Pulmonary artery endothelial cell (primary cell): ENCODE measurements around the gene DLK2. TPM values are rescaled to one million over a fixed set of nuclear protein-coding genes. Genes with fewer than 3 reads are reported as not detected.
A peak's percentile ranks its signal among the peaks of the same experiment; 100 is the strongest.

Source experiments
- DNase-seq: peaks from one replicate; pipeline ENCODE4 v3.0.0-alpha.2; 2011; ENCODE audit warnings: low read depth, low spot score
- total RNA-seq: library from RNA; depleted of rRNA; stranded (reverse); fragments of >200 nt; gene quantifications from 2 replicates; pipeline ENCODE4 v1.2.3, GENCODE V29; 2014

DLK2 gene
- total RNA-seq, 1 donor from 2014 or later: 0.13 TPM

DNA sequence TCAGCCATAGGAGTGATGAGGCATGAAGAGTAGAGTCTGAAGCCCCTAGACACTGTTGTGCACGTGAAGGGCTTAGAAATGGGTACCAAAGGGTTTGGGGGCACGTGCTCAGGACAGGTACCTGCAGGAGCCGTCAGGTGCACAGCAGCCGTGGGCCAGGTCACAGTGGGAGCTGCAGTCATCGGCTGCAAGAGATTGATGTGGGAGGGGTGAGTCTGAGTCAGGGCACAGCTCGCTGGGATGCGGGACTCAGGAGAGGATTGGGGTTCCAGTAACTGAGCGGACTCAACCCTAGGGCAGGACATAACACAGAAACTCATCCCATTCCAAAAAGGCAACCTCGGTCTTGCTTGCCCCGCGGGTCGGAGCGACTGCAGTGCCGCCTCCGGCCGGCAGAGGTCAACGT, 1.1 kb downstream of the DLK2 start:
- DNase-seq: no peak

DNA sequence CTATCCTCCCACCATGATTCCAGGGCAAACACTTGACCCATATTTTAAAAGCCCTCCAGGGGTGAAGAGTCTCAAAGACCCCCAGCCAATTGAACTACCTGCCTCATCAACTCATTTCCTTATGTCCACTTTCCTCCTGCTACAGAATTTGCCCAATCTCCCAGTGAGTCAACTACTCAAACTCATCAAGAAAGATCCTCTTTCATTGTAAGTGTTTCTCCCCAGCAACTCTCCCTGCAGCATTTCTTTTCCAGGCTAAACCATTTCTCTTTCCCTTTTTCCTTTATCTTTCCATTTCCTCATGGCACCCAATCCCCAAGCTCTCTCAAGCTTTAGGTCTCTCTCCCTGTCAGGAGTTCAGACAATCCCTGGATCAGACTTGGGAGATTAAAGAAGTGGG, 1.5 kb downstream of the DLK2 start:
- DNase-seq: no peak

DNA sequence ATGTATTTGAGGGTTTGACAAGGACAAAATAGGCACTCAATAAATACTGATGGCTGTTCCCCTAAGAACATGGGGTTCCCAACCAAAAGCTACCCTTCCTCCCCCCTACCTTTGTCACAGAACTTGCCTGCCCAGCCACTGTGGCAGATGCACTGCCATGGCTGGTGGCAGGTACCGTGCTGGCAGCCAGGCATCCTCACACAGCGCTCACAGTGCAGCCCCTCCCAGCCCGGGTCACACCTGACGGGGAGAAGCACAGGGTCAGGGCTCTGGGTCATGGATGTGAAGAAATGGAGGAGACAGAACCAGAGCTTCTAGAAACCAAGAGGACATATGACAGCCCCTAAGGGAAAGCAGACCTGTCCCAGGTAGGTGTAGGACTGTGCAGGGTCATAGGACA, 2.5 kb downstream of the DLK2 start:
- no peak for DNase-seq

DNA sequence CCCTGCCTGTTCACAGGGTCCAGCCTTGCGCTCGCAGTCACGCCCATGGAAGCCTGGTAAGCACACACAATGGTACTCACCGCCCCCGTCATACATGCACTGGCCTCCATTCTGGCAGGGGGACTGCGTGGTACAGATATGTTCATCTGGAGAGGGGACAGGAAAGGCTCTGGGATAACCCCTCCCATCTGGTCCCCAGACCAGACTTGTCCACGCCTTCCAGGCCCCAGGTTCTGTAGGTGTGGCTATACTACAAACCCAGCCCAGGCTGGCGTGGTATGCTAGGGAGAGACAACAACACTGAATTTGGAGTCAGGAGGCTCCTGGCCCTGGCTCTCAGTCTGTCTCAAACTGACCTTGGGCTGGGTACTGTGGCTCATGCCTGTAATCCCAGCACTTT, 3.4 kb downstream of the DLK2 start:
- no peak for DNase-seq

DNA sequence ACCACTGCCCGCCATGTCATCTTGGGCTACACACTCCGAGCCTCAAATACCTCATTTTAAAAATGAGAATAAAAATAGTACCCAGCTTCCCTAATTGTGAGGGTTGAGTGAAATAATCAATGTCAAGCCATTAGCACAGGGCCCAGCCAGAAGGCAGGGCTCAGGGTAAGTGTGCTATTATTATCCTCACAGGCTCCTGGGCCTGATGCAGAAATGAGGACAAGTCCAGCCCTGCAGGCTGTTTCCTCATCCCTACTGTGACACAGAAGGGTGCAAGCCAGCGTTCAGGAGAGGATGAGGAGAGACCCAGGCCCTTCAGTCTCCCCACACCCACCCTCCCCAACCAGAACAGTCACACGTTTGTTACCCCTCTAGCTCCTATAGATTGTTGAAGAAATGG, 4.0 kb downstream of the DLK2 start:
- DNase-seq: no peak

DNA sequence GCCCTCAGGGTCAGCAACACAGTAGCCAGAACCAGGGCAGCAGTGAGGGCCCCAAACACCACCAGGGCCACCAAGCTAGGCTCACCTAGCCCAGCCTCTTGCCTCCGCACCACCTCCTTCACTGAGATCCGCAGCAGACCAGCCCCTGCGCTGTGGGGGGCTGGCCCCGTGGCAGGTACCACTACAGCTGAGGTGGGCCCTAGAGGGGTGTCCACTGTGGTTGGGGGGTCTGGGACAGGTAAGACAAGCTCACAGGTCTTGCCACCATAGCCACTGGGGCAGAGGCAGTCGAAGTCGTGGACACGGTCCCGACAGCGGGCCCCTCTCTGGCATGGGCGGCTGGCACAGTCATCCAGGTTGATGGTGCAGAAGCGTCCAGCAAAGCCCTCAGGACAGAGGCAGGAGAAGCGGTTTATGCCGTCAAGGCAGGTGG, 4.6 kb downstream of the DLK2 start:
- DNase-seq: no peak

DNA sequence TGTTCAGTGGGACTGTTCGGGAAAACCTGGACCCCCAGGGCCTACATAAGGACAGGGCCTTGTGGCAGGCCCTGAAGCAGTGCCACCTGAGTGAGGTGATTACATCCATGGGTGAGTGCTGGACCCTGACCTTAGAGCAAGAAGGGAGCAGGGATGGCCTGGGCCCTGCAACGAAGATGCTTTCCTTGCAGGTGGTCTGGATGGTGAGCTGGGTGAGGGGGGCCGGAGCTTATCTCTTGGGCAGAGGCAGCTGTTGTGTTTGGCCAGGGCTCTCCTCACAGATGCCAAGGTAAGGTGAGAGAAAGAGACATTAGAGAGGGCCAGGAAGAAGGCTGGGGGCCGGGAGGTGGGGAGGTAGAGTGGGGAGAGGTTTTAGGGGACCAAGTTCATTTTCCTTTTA, 6.4 kb downstream of the DLK2 start:
- no peak for DNase-seq

DNA sequence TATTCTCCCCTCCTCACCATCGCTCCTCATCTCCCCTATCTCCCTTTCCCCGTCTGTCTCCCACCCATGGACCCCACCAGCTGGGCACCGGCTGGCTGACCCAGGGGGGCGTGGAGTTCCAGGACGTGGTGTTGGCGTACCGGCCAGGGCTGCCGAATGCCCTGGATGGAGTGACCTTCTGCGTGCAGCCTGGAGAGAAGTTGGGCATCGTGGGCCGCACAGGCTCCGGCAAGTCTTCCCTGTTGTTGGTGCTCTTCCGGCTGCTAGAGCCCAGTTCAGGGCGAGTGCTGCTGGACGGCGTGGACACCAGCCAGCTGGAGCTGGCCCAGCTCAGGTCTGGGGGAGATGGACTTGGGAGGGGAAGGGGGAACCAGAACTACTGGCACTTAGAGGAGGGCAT, 7.7 kb downstream of the DLK2 start:
- DNase-seq: no peak

DNA sequence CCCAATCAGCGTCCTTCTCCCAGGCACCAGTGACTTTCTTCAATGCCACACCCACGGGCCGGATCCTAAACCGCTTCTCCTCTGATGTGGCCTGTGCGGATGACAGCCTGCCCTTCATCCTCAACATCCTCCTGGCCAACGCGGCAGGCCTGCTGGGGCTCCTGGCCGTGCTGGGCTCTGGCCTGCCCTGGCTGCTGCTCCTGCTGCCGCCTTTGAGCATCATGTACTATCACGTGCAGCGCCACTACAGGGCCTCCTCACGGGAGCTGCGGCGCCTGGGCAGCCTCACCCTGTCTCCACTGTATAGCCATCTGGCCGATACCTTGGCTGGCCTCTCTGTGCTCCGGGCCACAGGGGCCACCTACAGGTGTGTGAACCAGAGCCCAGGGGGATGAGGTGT, 9.8 kb downstream of the DLK2 start:
- no peak for DNase-seq

DNA sequence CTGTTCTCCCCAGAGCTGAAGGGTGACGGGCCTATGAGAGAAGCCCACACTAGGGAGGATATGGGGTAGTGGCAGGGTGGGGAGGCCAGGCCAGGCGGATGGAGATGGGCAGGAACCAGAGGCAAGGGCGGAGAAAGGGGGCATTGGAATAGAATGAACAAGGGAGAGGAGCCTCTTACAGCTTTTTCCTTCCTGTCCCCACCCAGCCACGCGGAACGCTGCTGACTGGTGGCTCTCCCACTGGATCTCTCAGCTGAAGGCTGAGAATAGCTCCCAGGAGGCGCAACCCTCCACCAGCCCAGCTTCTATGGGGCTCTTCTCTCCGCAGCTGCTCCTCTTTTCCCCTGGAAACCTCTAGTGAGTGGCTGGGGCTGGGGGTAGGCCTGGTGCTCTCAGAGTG, 10.8 kb downstream of the DLK2 start:
- DNase-seq: no peak

DNA sequence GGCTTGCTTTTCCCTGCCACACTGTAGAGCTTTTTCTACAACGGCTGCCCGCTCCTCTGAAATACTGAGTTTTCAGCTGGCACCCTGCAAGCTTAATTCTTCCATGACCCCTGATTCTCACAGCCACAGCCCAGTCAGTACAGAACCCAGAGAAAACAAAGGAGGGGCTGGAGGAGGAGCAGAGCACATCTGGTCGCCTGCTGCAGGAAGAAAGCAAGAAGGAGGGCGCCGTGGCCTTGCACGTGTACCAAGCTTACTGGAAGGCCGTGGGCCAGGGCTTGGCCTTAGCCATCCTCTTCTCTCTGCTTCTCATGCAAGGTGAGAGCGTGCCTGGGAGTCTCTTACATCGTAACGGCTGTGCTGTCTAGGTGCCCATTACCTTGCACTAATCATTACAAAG, 11.3 kb downstream of the DLK2 start:
- DNase-seq: no peak

DNA sequence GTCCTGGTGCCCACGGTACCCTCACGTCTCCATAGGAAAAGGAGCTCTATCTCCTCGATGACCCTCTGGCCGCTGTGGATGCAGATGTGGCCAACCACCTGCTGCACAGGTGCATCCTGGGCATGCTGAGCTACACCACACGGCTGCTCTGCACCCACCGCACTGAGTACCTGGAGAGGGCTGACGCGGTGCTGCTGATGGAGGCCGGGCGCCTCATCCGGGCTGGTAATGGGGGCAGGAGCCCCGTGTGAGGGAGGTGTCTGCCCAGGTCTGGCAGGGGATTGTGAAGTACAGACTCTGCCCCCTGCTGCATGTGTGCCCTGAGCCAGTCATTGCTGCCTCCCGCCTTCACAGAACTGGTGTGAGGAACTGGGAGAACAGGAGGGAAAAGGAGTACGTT, 12.4 kb downstream of the DLK2 start:
- DNase-seq: no peak

DNA sequence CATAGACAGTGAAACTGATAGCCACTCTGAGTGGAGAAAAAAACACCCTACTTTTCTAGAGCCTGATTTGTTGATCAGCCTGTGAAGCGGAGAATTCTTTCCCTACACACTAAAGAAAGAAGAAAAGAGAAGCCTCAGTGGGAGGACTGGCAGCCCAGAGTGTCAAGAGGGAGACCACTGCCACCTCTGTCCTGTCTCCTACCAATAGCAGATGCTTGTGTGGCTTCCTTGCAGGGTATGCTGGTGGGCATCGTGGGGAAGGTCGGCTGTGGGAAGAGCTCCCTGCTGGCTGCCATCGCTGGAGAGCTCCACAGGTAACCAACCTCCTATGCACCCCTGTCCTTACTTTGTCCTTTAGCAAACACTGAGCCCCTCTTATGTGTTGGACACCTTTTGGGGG, 17.6 kb downstream of the DLK2 start:
- DNase-seq: no peak

DNA sequence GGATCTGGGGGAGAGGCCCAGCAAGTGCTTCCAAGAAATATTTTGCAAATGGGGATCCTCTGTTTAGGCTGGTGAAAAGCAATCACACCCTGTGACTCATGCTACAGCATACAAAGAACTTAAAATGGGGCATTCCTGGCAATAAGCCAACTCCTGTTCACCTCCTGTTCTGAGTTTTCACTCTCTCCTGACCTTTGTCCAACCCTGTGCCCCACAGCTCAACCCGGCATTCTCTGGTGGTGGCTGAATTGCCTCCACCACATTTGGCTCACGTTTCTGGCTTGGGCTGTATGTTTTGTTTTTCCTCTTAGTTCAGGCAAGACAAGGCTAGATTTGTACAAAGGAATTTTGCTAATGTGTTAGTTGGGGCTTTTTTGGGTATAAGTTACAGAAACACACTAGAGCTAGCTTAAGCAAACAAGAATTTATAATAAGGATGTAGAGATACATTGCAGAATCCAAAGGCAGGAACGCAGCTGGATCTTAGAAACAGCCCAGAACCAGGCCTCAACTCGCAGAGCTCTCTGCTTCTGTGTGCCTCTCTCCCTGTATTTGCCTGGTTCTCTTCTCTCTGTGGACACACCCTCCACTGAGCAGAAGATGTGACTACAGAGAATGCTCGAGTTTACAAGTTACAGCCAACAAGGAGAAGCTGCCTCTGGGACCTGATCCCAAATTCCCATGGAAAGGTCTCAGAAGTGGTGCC, 18.6 kb downstream of the DLK2 start:
- DNase-seq: peak; percentile 37

DNA sequence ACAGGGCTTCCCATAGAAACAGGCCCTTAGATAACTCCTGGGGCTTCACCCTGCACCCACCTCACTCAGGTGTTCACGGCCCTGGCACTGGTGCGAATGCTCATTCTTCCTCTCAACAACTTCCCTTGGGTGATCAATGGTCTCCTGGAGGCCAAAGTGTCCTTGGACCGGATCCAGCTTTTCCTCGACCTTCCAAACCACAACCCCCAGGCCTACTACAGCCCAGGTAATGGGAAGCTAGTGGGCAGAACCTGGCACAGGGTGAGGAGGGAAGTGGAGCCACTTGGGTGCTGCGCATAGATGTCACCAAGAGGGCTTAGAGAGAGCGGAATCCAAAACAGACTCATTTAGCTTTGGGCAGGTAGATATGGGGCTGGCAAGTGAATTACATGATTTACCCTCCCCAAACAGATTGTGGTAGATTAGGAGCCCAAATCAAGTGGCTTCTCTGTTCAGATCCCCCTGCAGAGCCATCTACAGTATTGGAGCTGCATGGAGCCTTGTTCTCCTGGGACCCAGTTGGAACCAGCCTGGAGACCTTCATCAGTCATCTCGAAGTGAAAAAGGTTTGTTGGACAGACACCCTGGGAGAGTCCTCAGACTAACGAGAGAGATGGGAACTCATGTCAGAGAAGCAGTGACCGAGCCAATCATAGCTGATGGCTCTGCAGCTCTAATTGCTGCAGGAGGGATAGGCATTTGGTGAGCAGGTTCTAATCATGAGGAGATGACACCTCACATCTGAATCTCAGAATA, 19.5 kb downstream of the DLK2 start:
- no peak for DNase-seq

DNA sequence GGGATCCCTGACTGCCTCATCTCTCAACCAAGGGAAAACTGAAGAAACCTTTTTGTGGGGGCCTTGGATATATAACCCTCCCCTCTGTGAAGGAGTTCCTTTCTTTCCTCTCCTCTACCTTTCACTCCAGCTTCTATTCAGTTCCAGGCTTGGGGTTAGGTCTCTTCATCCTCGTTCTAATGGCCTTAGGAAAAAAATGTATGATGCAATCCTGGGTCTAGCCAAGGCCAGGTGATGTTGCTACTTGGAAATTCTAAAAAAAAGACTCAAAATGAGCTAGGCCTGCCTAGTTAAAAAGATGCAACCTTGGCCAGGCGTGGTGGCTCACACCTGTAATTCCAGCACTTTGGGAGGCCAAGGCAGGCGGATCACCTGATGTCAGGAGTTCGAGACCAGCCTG, 20.4 kb downstream of the DLK2 start:
- no peak for DNase-seq

DNA sequence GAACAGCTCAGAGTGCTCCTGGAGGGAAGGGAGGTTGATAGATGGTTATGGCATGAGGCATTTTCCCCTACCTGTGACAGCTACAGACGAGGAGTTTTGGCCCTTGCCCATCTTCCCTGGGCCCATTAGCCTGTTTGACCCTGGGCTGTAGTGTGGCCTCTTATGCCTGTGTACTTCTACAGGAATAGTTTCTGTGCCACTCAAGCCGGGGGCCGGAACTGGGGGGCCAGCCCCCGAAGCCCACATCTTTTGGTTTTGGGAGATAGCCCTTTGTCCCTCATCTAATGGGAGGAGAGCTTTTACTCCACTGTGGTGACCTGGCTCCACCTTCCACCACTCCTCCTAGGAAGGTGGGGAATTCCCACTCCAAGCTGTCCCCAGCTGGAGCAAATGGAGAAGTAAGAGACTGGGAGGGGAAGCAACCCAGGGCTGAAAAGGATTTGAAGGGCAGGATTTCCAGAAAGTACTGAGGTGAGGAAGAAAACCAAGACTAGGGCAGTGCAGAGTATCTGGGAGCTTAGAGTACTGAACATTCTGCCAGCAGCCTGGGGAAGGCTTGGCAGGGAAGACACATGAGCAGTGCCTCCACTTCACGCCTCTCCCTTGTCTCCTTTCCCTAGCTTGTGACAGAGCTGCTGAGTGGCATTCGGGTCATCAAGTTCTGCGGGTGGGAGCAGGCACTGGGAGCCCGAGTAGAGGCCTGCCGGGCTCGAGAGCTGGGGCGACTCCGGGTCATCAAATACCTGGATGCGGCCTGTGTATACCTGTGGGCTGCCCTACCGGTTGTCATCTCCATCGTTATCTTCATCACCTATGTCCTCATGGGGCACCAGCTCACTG, 21.1 kb downstream of the DLK2 start:
- DNase-seq: no peak

DNA sequence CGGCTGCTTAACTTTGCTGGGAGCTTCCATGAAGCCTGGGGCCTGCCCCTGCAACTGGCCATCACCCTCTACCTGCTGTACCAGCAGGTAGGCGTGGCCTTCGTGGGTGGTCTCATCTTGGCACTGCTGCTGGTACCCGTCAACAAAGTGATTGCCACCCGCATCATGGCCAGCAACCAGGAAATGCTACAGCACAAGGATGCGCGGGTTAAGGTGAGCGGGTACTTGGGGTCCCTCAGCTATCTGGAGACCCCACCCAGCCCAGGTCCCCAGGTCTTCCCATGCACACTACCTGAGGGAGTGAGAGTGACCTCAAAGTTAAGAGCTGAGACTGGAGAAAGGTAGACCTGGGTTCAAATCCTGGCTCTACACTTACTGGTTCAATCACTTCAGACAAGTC, 22.2 kb downstream of the DLK2 start:
- DNase-seq: no peak

DNA sequence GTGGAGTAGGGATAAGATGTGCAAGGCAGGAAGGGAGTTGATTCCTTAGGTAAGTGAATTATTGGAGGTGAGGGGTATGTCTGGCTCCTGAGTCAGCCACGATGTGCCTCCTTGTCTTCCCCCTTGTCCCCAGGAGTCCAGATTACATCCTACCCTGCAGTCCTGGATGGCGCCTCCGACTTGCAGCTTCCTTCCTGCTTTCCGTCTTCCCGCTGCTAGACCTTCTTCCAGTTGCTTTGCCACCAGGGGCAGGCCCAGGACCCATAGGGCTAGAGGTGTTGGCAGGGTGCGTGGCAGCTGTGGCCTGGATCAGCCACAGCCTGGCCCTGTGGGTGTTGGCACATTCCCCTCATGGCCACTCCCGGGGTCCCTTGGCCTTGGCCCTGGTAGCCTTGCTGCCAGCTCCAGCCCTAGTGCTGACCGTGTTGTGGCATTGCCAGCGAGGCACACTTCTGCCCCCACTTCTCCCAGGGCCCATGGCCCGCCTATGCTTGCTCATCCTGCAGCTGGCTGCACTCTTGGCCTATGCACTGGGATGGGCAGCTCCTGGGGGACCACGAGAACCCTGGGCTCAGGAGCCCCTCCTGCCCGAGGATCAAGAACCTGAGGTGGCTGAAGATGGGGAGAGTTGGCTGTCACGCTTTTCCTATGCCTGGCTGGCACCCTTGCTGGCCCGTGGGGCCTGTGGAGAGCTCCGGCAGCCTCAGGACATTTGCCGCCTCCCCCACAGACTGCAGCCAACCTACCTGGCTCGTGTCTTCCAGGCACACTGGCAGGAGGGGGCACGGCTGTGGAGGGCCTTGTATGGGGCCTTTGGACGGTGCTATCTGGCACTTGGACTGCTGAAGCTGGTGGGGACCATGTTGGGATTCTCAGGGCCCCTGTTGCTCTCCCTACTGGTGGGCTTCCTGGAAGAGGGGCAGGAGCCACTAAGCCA, 23.1 kb downstream of the DLK2 start:
- no peak for DNase-seq

DNA sequence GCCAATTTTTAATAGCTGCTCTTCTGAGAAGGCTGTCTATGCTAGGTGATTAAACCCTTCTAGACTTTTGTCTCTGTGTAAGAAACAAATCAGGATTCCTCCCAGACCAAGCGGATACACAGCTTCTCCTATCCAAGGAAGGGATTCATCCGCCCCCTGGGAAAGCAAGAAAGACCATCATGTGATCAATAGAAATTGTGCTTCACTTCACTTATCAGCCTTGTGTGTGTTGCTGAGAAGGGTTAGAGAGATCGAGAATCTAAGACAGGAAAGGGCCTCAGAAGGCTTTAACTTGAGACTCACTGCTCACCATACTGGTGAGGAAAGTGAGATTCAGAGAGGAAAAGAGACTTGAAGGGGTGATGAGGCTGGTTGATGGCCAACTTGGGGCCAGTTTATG, 26.5 kb downstream of the DLK2 start:
- no peak for DNase-seq

DNA sequence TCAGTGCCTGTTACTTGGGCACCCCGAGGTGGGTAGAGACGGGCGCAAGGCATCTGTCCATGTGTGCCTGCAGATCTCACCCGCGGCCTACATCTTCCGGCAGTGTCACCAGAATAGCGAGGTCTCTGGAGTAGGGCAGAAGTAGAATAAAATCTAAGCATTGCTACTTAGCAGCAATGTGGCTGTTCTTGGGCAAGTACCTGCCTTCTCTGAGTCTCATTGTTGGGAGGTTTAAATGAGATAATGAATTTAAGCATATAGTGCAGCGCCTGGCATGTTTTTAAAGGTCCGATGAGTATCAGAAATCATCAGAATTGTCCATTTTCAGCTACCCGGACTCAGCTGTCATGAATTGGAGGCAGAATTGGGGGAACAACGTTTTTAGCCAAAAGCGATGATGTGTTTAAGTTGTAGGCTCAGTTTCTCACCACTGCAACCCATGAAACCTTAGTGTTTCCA, 27.2 kb downstream of the DLK2 start:
- DNase-seq: no peak
